ENCODE results near the gene HHATL.

HHATL gene

GRCh38 chr3:42686832-42687650, 15.6 kb downstream of the HHATL start:
- Histone ChIP-seq H3K36me3 (ENCODE audit: insufficient read depth, low read length) (no peaks in the 10 kb centered on the region), H3K9ac (ENCODE audit: low read depth, low read length) (no peak overlapping the region), H3K27ac (ENCODE audit: low read depth, low read length) (no peak overlapping the region), H3K9me3 (ENCODE audit: insufficient read depth, low read depth, low read length) (no peaks in the 10 kb centered on the region), H3K4me1 (ENCODE audit: insufficient read depth, low read length) (peaks cover 7% of the 10 kb centered on the region; the same call in 1 of the 2 replicates), H3K4me3 (ENCODE audit: low read length) (no peak overlapping the region), H3K27me3 (ENCODE audit: insufficient read depth, low read length) (no peaks in the 10 kb centered on the region)
- WGBS = 93% methylated on average over 7 of the region's 7 CpGs

DNA sequence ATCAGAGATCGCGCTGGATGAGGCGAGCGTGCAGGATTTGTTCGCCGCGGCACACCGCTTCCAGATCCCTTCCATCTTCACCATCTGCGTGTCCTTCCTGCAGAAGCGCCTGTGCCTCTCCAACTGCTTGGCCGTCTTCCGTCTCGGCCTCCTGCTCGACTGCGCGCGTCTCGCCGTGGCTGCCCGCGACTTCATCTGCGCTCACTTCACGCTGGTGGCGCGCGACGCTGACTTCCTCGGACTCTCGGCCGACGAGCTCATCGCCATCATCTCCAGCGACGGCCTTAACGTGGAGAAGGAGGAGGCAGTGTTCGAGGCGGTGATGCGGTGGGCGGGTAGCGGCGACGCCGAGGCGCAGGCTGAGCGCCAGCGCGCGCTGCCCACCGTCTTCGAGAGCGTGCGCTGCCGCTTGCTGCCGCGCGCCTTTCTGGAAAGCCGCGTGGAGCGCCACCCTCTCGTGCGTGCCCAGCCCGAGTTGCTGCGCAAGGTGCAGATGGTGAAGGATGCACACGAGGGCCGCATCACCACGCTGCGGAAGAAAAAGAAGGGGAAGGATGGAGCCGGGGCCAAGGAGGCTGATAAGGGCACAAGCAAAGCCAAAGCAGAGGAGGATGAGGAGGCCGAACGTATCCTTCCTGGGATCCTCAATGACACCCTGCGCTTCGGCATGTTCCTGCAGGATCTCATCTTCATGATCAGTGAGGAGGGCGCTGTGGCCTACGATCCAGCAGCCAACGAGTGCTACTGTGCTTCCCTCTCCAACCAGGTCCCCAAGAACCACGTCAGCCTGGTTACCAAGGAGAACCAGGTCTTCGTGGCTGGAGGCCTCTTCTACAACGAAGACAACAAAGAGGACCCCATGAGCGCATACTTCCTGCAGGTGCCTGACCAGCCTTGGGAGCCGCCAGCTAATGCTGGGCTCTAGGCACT, 16.4 kb downstream of the HHATL start:
- no peak overlapping the region for H3K9ac ChIP-seq (ENCODE audit: low read depth, low read length)
- WGBS = 96% methylated on average over 80 of the region's 80 CpGs

DNA sequence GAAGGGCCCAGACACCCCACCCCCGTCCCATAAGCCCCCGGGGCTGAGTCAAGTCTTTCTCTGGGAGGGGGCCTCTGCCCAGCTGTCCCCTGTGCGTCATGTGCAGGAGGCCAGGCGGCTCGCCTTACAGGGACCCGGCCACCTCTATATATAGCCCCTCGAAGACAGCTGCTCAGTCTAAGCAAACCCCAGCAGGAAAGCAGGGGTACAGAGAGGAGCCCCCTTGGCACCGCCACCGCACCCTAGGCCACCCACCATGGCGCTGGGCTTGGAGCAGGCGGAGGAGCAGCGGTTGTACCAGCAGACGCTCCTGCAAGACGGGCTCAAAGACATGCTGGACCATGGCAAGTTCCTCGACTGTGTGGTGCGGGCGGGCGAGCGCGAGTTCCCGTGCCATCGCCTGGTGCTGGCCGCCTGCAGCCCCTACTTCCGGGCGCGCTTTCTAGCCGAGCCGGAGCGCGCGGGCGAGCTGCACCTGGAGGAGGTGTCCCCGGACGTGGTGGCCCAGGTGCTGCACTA, 17.2 kb downstream of the HHATL start, which contains the start of gene KLHL40:
TSS of gene KLHL40 (plus strand) at position 175 of the 519 bp plus-strand sequence. CDS start at position 257, 82 bp downstream.
- H3K4me1 ChIP-seq (ENCODE audit: insufficient read depth, low read length) = peaks cover 7% of the 10 kb centered on the region; the same call in 1 of the 2 replicates
- no peak within 1 kb of the TSS for H3K9ac ChIP-seq (ENCODE audit: low read depth, low read length)
- H3K27me3 ChIP-seq (ENCODE audit: insufficient read depth, low read length) = no peaks in the 10 kb centered on the region
- 94% methylated on average over 34 of the region's 34 CpGs for WGBS
- H3K4me3 ChIP-seq (ENCODE audit: low read length) = no peak within 1 kb of the TSS
- no peaks in the 10 kb centered on the region for H3K36me3 ChIP-seq (ENCODE audit: insufficient read depth, low read length)
- H3K27ac ChIP-seq (ENCODE audit: low read depth, low read length) = no peak within 1 kb of the TSS
- H3K9me3 ChIP-seq (ENCODE audit: insufficient read depth, low read depth, low read length) = no peaks in the 10 kb centered on the region

More for the DNA sequence above, 16.4 kb downstream of the HHATL start:
- Histone ChIP-seq H3K36me3 (ENCODE audit: insufficient read depth, low read length) (no peaks in the 10 kb centered on the region), H3K27ac (ENCODE audit: low read depth, low read length) (no peak overlapping the region), H3K4me3 (ENCODE audit: low read length) (no peak overlapping the region), H3K27me3 (ENCODE audit: insufficient read depth, low read length) (no peaks in the 10 kb centered on the region), H3K4me1 (ENCODE audit: insufficient read depth, low read length) (peaks cover 7% of the 10 kb centered on the region; the same call in 1 of the 2 replicates), H3K9me3 (ENCODE audit: insufficient read depth, low read depth, low read length) (no peaks in the 10 kb centered on the region)

- Histone ChIP-seq H3K9ac (ENCODE audit: low read depth, low read length) (no peak overlapping the region), H3K27me3 (ENCODE audit: insufficient read depth, low read length) (no peaks in the 10 kb centered on the region), H3K27ac (ENCODE audit: low read depth, low read length) (no peak overlapping the region), H3K36me3 (ENCODE audit: insufficient read depth, low read length) (no peaks in the 10 kb centered on the region), H3K4me3 (ENCODE audit: low read length) (no peak overlapping the region), H3K4me1 (ENCODE audit: insufficient read depth, low read length) (peaks cover 7% of the 10 kb centered on the region; the same call in 1 of the 2 replicates), H3K9me3 (ENCODE audit: insufficient read depth, low read depth, low read length) (no peaks in the 10 kb centered on the region)
- 91% methylated on average over 7 of the region's 7 CpGs for WGBS
These were observed 17.8 kb downstream of the HHATL start for GRCh38 chr3:42684632-42685362.

GRCh38 chr3:42683875-42684598, 18.6 kb downstream of the HHATL start:
- no peaks in the 10 kb centered on the region for H3K36me3 ChIP-seq (ENCODE audit: insufficient read depth, low read length)
- H3K9ac ChIP-seq (ENCODE audit: low read depth, low read length) = no peak overlapping the region
- H3K9me3 ChIP-seq (ENCODE audit: insufficient read depth, low read depth, low read length) = no peaks in the 10 kb centered on the region
- 77% methylated on average over 9 of the region's 10 CpGs for WGBS
- no peaks in the 10 kb centered on the region; the same call in 1 of the 2 replicates for H3K4me1 ChIP-seq (ENCODE audit: insufficient read depth, low read length)
- H3K27me3 ChIP-seq (ENCODE audit: insufficient read depth, low read length) = no peaks in the 10 kb centered on the region
- H3K4me3 ChIP-seq (ENCODE audit: low read length) = no peak overlapping the region
- H3K27ac ChIP-seq (ENCODE audit: low read depth, low read length) = no peak overlapping the region

DNA sequence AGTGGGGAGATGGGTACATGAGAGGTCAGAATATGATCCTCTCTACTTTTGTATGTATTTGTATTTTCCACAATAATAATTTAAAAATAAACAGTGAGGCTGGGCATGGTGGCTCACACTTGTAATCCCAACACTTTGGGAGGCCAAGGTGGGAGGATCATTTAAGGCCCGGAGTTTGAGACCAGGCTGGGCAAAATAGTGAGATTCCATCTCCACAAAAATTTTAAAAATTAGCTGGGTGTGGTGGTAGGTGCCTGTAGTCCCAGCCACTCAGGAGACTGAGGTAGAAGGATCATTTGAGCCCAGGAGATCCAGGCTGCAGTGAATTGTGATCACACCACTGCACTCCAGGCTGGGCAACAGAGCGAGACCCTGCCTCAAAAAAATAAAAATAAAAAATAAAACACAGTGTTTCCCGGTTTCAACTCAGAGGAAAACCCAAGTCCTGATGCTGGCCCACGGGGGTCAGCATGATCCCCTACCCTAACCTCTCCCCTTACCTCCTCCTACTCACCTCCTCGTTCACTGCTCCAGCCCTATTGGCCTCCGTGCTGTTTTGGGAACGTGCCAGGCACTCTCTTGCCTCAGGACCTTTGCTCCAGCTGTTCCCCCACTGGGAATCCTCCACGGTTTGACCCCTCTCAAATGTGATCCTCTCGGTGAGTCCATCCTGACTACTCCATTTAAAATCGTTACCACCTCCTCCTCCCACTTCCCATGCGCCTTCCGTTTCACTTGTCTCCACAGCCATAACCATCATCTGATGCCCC, 20.1 kb downstream of the HHATL start:
- H3K4me3 ChIP-seq (ENCODE audit: low read length) = no peak overlapping the region
- 86% methylated on average over 12 of the region's 12 CpGs for WGBS
- no peak overlapping the region for H3K9ac ChIP-seq (ENCODE audit: low read depth, low read length)
- H3K27ac ChIP-seq (ENCODE audit: low read depth, low read length) = no peak overlapping the region
- H3K36me3 ChIP-seq (ENCODE audit: insufficient read depth, low read length) = no peaks in the 10 kb centered on the region
- no peaks in the 10 kb centered on the region for H3K9me3 ChIP-seq (ENCODE audit: insufficient read depth, low read depth, low read length)
- H3K4me1 ChIP-seq (ENCODE audit: insufficient read depth, low read length) = no peaks in the 10 kb centered on the region; the same call in 1 of the 2 replicates
- no peaks in the 10 kb centered on the region for H3K27me3 ChIP-seq (ENCODE audit: insufficient read depth, low read length)

DNA sequence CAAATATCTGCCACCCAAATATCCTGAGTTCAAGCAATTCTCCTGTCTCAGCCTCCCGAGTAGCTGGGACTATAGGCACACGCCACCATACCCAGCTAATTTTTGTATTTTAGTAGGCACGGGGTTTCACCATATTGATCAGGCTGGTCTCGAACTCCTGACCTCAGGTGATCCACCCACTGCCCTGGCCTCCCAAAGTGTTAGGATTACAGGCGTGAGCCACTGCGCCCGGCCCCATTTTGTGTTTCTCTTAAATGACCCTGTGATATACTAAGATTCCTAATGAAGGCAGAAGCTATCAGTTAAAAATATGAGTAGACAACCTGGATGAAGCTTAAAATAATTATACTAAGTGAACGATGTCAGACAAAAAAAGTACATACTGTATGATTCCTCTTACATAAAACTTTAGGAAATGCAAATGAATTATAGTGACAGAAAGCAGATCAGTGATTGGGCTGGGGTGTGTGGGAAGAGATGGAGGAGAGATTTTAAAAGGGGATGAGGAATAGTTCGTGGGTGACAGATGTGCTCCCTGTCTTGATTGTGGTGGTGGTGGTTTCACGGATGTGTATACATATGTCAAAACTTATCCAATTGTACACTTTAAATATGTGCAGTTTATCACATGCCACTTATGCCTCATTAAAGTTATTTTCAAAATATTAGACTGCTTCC, 21.1 kb downstream of the HHATL start:
- Histone ChIP-seq H3K4me1 (ENCODE audit: insufficient read depth, low read length) (no peaks in the 10 kb centered on the region; the same call in 1 of the 2 replicates), H3K9ac (ENCODE audit: low read depth, low read length) (no peak overlapping the region), H3K36me3 (ENCODE audit: insufficient read depth, low read length) (no peaks in the 10 kb centered on the region), H3K9me3 (ENCODE audit: insufficient read depth, low read depth, low read length) (no peaks in the 10 kb centered on the region), H3K4me3 (ENCODE audit: low read length) (no peak overlapping the region), H3K27me3 (ENCODE audit: insufficient read depth, low read length) (no peaks in the 10 kb centered on the region), H3K27ac (ENCODE audit: low read depth, low read length) (no peak overlapping the region)
- 96% methylated on average over 8 of the region's 10 CpGs for WGBS

GRCh38 chr3:42680806-42681205, 21.8 kb downstream of the HHATL start:
- H3K4me1 ChIP-seq (ENCODE audit: insufficient read depth, low read length) = no peaks in the 10 kb centered on the region; the same call in 1 of the 2 replicates
- no peak overlapping the region for H3K4me3 ChIP-seq (ENCODE audit: low read length)
- no peak overlapping the region for H3K27ac ChIP-seq (ENCODE audit: low read depth, low read length)
- WGBS = 93% methylated on average over 4 of the region's 4 CpGs
- no peaks in the 10 kb centered on the region for H3K27me3 ChIP-seq (ENCODE audit: insufficient read depth, low read length)
- H3K9me3 ChIP-seq (ENCODE audit: insufficient read depth, low read depth, low read length) = peaks cover 3% of the 10 kb centered on the region; the same call in 1 of the 2 replicates
- no peak overlapping the region for H3K9ac ChIP-seq (ENCODE audit: low read depth, low read length)
- no peaks in the 10 kb centered on the region for H3K36me3 ChIP-seq (ENCODE audit: insufficient read depth, low read length)

DNA sequence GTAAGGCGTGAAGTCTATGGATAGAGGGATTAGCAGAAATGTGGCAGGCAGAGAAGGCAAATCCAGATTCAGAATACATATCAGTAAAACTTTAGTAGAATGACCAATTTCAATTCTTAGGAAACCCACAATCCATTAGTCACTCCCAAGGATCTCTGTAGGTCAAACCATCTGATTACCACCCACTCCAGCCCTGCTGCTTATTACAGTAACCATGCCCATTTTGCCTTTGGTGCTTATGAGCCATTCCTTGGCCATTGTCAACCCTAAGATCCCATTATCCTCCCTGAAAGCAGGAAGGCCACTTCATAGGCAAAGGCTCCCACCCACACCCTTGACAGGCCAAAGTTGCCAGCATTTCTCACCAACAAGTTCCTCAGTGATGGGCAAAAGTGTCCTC, 22.3 kb downstream of the HHATL start:
- no peaks in the 10 kb centered on the region for H3K36me3 ChIP-seq (ENCODE audit: insufficient read depth, low read length)
- no peak overlapping the region for H3K4me3 ChIP-seq (ENCODE audit: low read length)
- no peak overlapping the region for H3K9ac ChIP-seq (ENCODE audit: low read depth, low read length)
- no peak overlapping the region for H3K27ac ChIP-seq (ENCODE audit: low read depth, low read length)
- H3K27me3 ChIP-seq (ENCODE audit: insufficient read depth, low read length) = no peaks in the 10 kb centered on the region
- H3K9me3 ChIP-seq (ENCODE audit: insufficient read depth, low read depth, low read length) = peaks cover 5% of the 10 kb centered on the region; the same call in 1 of the 2 replicates
- H3K4me1 ChIP-seq (ENCODE audit: insufficient read depth, low read length) = no peaks in the 10 kb centered on the region; the same call in 1 of the 2 replicates
- WGBS = 80% methylated on average over 1 of the region's 1 CpG

All from HUES64 (cell line).